Liver (tissue), 9 donors: ENCODE results near the gene TRMT1L. TPM values are rescaled to one million over a fixed set of nuclear protein-coding genes. Genes with fewer than 3 reads are reported as not detected.

Source experiments
- DNase-seq: peaks from one replicate; pipeline ENCODE4 v3.0.0-alpha.2; 2017; ENCODE audit warnings: low spot score
- H3K27ac ChIP-seq, 2 donors: one replicate each; pipeline ENCODE4 v1.7.0; 2013; ENCODE audit warnings: inconsistent platforms in 2 of 2, low read length in 2 of 2, control low read depth in 1 of 2, low read depth in 1 of 2, mild to moderate bottlenecking in 1 of 2
- H3K27me3 ChIP-seq, 4 donors: one replicate each; pipeline versions ENCODE4 v1.6.1 to v1.7.0; 2013; ENCODE audit warnings: low read length in 3 of 4, inconsistent platforms in 1 of 4, mild to moderate bottlenecking in 1 of 4, moderate library complexity in 1 of 4; ENCODE audit not compliant: control insufficient read depth in 4 of 4, insufficient read depth in 4 of 4
- H3K36me3 ChIP-seq, 4 donors: one replicate each; pipeline versions ENCODE4 v1.6.1 to v1.7.0; 2013; ENCODE audit warnings: low read length in 3 of 4, mild to moderate bottlenecking in 3 of 4, low read depth in 1 of 4, moderate library complexity in 1 of 4; ENCODE audit not compliant: control insufficient read depth in 4 of 4, insufficient read depth in 3 of 4
- H3K4me1 ChIP-seq, 4 donors: one replicate each; pipeline versions ENCODE4 v1.6.1 to v1.7.0; 2013; ENCODE audit warnings: low read length in 3 of 4, mild to moderate bottlenecking in 3 of 4, moderate library complexity in 1 of 4; ENCODE audit not compliant: control insufficient read depth in 4 of 4, insufficient read depth in 4 of 4
- H3K4me3 ChIP-seq, 3 donors: one replicate each; pipeline versions ENCODE4 v1.6.1 to v1.7.0; 2013; ENCODE audit warnings: low read length in 3 of 3, control low read depth in 1 of 3, low read depth in 1 of 3, mild to moderate bottlenecking in 1 of 3
- H3K9ac ChIP-seq, 2 donors: one replicate each; pipeline ENCODE4 v1.7.0; 2013; ENCODE audit warnings: low read length in 2 of 2, mild to moderate bottlenecking in 2 of 2, moderate library complexity in 2 of 2, control low read depth in 1 of 2, low read depth in 1 of 2
- H3K9me3 ChIP-seq, 4 donors: one replicate each; pipeline versions ENCODE4 v1.6.1 to v1.7.0; 2013; ENCODE audit warnings: low read length in 3 of 4; ENCODE audit not compliant: control insufficient read depth in 4 of 4
- CTCF ChIP-seq: fragments of 150-350 bp; IDR thresholded peaks from 2 replicates; pipeline ENCODE4 v1.5.1; 2017; ENCODE audit warnings: improper control_type of control experiment, low read depth, low read length; ENCODE audit not compliant: missing input control
- EGR1 ChIP-seq, 2 donors: IDR thresholded peaks; 2 replicates each; pipeline ENCODE4 v1.6.1; 2016 to 2018; ENCODE audit warnings: antibody characterized with exemption in 2 of 2, low read depth in 2 of 2
- FOXA1 ChIP-seq: IDR thresholded peaks from 2 replicates; pipeline ENCODE4 v1.6.1; 2016; ENCODE audit warnings: antibody characterized with exemption
- GABPA ChIP-seq, 2 donors: IDR thresholded peaks in 1 of 2; conservative IDR thresholded peaks in 1 of 2; 2 replicates each; pipeline ENCODE4 v1.6.1; 2016; ENCODE audit warnings: antibody characterized with exemption in 2 of 2, mild to moderate bottlenecking in 1 of 2, moderate library complexity in 1 of 2
- HNF4A ChIP-seq, 2 donors: conservative IDR thresholded peaks; 2 replicates each; pipeline ENCODE4 v1.6.1; 2016; ENCODE audit warnings: antibody characterized with exemption in 2 of 2, mild to moderate bottlenecking in 2 of 2
- HNF4G ChIP-seq: IDR thresholded peaks from 2 replicates; pipeline ENCODE4 v1.6.1; 2016; ENCODE audit warnings: antibody characterized with exemption
- NR2F2 ChIP-seq: IDR thresholded peaks from 2 replicates; pipeline ENCODE4 v1.6.1; 2016; ENCODE audit warnings: antibody characterized with exemption
- RAD21 ChIP-seq, 2 donors: IDR thresholded peaks; 2 replicates each; pipeline ENCODE4 v1.6.1; 2016; ENCODE audit warnings: antibody characterized with exemption in 2 of 2, mild to moderate bottlenecking in 2 of 2
- REST ChIP-seq: IDR thresholded peaks from 2 replicates; pipeline ENCODE4 v1.6.1; 2016; ENCODE audit warnings: antibody characterized with exemption, mild to moderate bottlenecking
- RXRA ChIP-seq, 2 donors: IDR thresholded peaks; 2 replicates each; pipeline ENCODE4 v1.6.1; 2017 to 2018; ENCODE audit warnings: antibody characterized with exemption in 2 of 2, mild to moderate bottlenecking in 1 of 2
- SP1 ChIP-seq: IDR thresholded peaks from 2 replicates; pipeline ENCODE4 v1.6.1; 2018; ENCODE audit warnings: antibody characterized with exemption, mild to moderate bottlenecking
- TAF1 ChIP-seq: conservative IDR thresholded peaks from 2 replicates; pipeline ENCODE4 v1.6.1; 2016; ENCODE audit warnings: antibody characterized with exemption, mild to moderate bottlenecking
- YY1 ChIP-seq: IDR thresholded peaks from 2 replicates; pipeline ENCODE4 v1.6.1; 2016; ENCODE audit warnings: antibody characterized with exemption, mild to moderate bottlenecking
- ZBTB33 ChIP-seq: IDR thresholded peaks from 2 replicates; pipeline ENCODE4 v1.6.1; 2016; ENCODE audit warnings: antibody characterized with exemption
- WGBS: extraction: QIAGEN DNeasy Blood & Tissue Kit; methylation state at CpG from one replicate; pipeline ENCODE4 v1.1.7; 2013; 5-methylcytosine and 5-hydroxymethylcytosine counted together
- polyA plus RNA-seq, 2 donors: library from polyadenylated mRNA; stranded (reverse) in 1 of 2; unstranded in 1 of 2; fragments of 200-250 nt in 1 of 2; fragments of >200 nt in 1 of 2; fragmentation: Nextera tagmentation in 1 of 2; extraction: Ambion mirVana in 1 of 2; gene quantifications; one replicate each; pipeline versions ENCODE4 v1.2.1 to v1.2.3, GENCODE V29; 2013 to 2015
- total RNA-seq, 2 donors: library from RNA; depleted of rRNA; stranded (reverse); fragments of >200 nt; gene quantifications; one replicate each; pipeline ENCODE4 v1.2.3, GENCODE V29; 2014
- donor health status: healthy.
- donor health status: healthy.
- donor health status: healthy.
- donor health status: healthy.
- donor health status: healthy.

Gene TRMT1L
- total and polyA plus RNA-seq, 4 donors = 4.3 to 33.9 (median 9.9) TPM

- peaks cover 3 to 14% (median 5%) of the 10 kb centered on the region in 4 donors for H3K9me3 ChIP-seq
- H3K9ac ChIP-seq = no peak overlapping the region
Observed at GRCh38 chr1:185108321-185108720, 48.4 kb downstream of the TRMT1L start.

GRCh38 chr1:185105121-185105520, 51.6 kb downstream of the TRMT1L start:
- Histone ChIP-seq H3K36me3 (peaks cover 0 to 1% (median 0%) of the 10 kb centered on the region in 4 donors), H3K27ac (no peak overlapping the region), H3K4me1 (no peaks in the 10 kb centered on the region), H3K9ac (no peak overlapping the region), H3K9me3 (peaks cover 3 to 14% (median 5%) of the 10 kb centered on the region in 4 donors), H3K27me3 (no peaks in the 10 kb centered on the region), H3K4me3 (no peak overlapping the region)
- WGBS = 98% methylated on average over 3 of the region's 3 CpGs
- DNase-seq = no peak
- TF ChIP-seq RXRA (IDR thresholded peaks at IDR 0.05) (no peak), EGR1 (IDR thresholded peaks at IDR 0.05; ENCODE audit: low read depth in 2 of 2) (no peak), RAD21 (IDR thresholded peaks at IDR 0.05) (no peak), YY1 (no peak), ZBTB33 (no peak), REST (no peak), HNF4G (no peak), NR2F2 (no peak), GABPA (IDR thresholded peaks at IDR 0.05 in 1 of 2, conservative IDR thresholded peaks at IDR 0.05 in 1 of 2) (no peak), TAF1 (no peak)

More at GRCh38 chr1:185108321-185108720, 48.4 kb downstream of the TRMT1L start:
- H3K4me1 ChIP-seq = no peaks in the 10 kb centered on the region
- H3K4me3 ChIP-seq = no peak overlapping the region
- DNase-seq = no peak
- no peak overlapping the region for H3K27ac ChIP-seq
- no peaks in the 10 kb centered on the region for H3K36me3 ChIP-seq
- H3K27me3 ChIP-seq = no peaks in the 10 kb centered on the region
- no peak for TF ChIP-seq YY1
- no peak for TF ChIP-seq RAD21 (IDR thresholded peaks at IDR 0.05)
- no peak for TF ChIP-seq REST
- TF ChIP-seq FOXA1 = no peak
- no peak for TF ChIP-seq CTCF
- TF ChIP-seq HNF4A (conservative IDR thresholded peaks at IDR 0.05) = no peak
- no peak for TF ChIP-seq SP1
